Activated CD4-positive, CD25-positive, alpha-beta regulatory T cell treated with anti-CD3 and anti-CD28 coated beads, Interleukin-2, amount 50 U/mL, for 24 hours (primary cell): ENCODE measurements around the gene FOXG1.

Experiments used
- ATAC-seq, 2 donors: fragments of 150-1000 bp; cut with Tn5 transposase; one replicate each; pipeline ENCODE4 v1.10.0; 2021; ENCODE audit warnings: mild to moderate bottlenecking in 1 of 2, moderate library complexity in 1 of 2

Gene FOXG1

GRCh38 chr14:28766469-28766955, at the start of gene FOXG1:
Gene FOXG1 (plus strand): TSS chr14:28766787. CDS start chr14:28767280, 493 bp downstream.
- ATAC-seq = no peak

DNA sequence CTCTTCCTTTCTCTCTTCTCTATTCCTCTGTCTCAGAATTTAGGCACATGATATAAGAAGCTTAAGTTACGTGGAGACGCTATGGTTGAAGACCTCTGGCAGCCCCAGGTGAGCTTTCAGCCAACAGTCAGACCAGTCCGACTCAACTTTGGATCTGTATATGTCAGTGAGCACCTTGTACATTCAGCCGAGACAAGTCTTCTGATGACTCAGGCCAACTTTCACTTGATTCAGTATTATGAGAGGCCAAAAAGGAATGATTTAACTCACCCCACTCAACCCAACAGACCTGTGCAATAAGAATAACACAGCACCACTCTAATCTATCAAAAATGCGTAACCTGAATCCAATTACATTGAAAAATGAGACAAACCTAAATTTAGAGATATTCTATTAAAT, 47.5 kb upstream of the FOXG1 start:
- no peak for ATAC-seq

- ATAC-seq = no peak
These were observed 35.2 kb upstream of the FOXG1 start for GRCh38 chr14:28731358-28731757.

- ATAC-seq = no peak
These were observed 24.3 kb upstream of the FOXG1 start for GRCh38 chr14:28742171-28742846.

GRCh38 chr14:28744126-28744525, 22.5 kb upstream of the FOXG1 start:
- ATAC-seq = no peak

DNA sequence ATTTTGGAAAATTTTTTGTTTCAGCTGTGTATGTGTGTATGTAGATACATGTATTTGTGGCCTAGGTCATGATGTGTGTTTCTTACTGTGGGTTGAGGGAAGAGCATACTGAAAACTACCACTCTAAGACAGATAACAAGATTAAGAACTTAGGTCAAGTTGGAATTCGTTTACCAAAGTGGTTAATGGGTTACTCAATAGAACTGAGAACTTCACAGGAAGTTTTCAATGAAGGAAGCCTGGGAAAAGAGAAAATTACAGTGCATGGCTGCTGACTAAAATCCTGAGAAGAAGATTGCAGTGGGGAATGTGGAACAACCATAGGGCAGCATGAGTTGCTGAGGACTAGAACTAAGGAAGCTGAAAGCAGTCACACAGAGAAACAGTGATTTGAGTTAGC, 21.4 kb upstream of the FOXG1 start:
- ATAC-seq = no peak

- no peak for ATAC-seq
These were observed 20.3 kb upstream of the FOXG1 start for GRCh38 chr14:28746247-28746646.

GRCh38 chr14:28751467-28752058, 15.0 kb upstream of the FOXG1 start:
- ATAC-seq = no peak

- ATAC-seq = no peak
These were observed 12.2 kb upstream of the FOXG1 start for GRCh38 chr14:28754209-28754985.

GRCh38 chr14:28755198-28755815, 11.3 kb upstream of the FOXG1 start:
- no peak for ATAC-seq

- no peak for ATAC-seq
These were observed 10.7 kb upstream of the FOXG1 start for GRCh38 chr14:28755884-28756268.

- no peak for ATAC-seq
These were observed 10.2 kb upstream of the FOXG1 start for GRCh38 chr14:28756269-28756883.

DNA sequence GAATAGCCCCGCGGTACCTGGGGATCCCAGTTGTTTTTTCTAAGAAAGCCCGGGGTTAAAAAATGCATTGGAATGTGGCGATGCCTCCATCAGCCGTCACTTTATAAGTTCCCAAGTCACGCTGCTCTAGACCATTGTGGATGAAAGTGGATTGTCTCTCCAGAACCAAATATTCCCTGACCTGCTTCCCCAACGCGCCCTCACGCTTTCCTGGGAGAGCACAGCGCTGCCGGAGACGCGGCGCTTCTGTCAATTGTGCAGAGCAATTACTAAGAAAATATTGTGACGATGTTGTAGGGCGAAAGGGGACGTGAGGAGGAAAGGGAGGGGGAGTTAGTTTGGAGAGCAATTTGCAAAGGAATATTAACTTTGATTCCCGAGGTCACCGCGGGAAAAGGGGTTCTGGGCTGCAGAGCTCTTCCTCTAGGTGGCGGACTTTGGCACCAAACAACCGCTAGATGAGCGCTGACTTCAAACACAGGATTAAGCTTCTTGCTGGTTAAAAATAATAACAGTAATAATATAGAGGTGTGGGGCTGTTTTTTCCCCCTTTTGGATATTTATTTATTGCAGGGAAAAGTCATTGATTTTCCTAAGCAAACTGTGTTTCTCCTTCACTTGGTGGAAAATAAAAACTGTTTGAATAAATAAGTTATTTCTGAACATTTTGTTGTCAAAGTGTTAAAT, 9.6 kb upstream of the FOXG1 start:
- no peak for ATAC-seq

- ATAC-seq = no peak
These were observed 8.8 kb upstream of the FOXG1 start for GRCh38 chr14:28757786-28758185.

DNA sequence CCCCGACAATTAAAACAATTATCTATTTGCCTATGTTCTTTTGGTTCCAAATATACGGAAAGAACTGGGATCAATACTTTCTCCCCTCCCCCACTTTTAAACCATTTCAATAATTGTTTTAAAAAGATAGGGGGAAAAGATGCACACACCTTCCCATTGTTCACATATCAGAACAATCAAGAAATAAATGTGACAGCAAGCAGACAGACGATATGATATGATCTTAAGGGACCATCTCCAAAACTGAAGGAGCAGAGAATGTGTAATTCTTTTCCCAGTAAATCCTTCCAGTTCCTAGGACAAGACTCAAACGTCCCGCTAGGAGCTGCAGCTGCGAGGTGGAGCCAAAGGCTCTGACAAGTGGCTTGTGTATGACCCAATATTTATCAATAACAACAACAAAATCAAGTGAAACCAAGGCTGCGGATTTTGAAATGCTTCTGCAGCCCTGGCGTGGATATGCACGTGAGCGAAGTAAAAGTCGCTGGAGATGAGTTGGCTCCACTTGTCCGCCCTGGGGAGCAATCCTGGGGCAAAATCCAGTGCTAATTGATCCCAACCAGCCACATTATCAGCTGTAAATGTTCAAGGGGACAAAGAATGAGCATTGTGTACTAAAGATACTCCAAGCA, 8.2 kb upstream of the FOXG1 start:
- no peak for ATAC-seq

DNA sequence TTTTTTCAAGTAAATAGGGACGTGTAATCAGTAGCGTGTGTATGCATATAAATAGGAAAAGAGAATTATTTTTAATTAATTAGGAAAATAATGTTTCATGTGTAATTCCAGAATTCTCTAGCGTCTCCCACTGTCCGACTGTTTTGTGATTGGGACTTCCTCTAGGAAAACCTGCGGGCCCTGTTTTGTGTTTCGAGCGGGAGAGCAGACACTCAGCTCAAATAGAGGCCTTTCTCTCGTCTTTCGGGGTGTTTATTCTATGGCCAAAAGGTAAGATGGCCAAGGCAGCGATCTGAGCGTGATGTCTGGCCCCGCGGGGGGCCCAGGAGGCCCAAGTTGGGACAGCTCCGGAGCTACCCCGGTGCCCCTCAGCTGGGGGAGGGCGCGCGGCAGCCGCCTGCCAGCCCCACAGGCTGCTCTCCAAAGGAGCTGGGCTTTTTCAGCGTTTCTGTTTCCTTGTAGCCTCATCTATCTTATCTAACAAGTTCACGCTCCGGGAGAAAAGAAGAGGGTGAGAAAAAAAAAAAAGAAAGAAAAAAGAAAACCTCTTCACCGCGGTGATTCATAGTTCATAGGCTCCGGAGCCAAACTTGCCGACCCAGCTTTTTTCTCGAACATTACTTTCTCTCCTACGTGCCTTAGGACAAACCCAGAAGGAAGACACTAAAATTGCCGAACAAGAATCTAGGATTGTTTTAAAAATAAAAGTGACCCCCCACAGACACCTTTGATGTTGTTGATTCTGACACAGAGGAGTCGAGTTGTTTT, 7.5 kb upstream of the FOXG1 start:
- no peak for ATAC-seq

DNA sequence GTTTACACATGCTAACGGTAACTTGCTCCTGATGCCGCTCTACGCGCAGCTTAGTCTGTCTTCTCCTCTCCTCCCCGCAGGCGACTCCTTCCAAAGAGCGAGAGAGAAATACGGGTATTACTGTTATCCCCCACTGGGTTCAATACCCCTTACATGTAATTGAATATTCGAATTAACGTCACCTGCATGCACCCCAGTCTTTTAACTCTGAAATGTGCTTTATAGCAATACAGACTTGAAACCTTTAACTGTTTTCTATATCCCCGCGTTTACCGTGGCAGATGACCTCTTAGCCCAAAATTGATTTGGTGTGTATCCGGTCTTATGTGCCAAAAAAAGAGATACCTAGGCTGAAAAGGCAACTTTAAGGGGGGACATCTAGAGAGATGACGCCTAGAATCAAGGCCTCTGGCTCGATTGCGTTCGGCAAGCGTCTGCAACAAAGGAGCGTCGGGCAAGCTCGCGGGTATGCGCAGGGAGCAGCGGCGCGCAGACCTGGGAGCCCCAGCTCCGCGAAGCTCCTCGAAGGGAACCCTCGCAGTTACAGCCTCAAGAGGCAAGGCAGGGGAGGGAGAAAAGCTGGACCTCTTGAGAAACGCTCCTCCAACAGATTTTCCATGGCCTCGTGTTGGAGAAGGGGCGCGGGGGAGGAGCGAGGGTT, 6.8 kb upstream of the FOXG1 start:
- ATAC-seq = no peak

DNA sequence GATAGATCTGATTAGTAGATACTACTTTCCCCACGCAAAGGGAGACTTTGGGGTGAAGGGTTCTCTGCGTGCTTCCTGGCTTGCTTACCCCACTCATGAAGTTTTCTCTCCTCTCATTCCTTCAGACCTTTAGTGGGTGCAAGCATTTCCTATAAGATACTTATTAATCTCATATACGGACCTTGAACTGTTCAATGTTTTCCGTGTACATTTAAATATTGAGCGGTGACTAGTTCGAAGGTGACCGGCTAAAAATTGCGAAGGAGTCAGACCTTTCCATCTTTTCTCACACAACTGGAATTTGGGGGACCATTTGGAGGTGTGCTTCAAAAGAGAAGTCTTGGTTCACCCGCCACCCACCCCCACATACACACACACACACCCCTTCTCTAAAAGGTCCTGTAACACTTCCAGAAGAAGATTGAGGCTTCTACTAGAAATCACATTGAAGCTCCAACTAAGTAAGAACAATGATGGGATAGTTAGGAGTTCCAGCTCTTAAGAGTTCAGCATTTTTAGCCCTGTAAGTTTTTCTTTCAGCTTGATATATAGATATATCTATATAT, 6.1 kb upstream of the FOXG1 start:
- ATAC-seq = no peak

DNA sequence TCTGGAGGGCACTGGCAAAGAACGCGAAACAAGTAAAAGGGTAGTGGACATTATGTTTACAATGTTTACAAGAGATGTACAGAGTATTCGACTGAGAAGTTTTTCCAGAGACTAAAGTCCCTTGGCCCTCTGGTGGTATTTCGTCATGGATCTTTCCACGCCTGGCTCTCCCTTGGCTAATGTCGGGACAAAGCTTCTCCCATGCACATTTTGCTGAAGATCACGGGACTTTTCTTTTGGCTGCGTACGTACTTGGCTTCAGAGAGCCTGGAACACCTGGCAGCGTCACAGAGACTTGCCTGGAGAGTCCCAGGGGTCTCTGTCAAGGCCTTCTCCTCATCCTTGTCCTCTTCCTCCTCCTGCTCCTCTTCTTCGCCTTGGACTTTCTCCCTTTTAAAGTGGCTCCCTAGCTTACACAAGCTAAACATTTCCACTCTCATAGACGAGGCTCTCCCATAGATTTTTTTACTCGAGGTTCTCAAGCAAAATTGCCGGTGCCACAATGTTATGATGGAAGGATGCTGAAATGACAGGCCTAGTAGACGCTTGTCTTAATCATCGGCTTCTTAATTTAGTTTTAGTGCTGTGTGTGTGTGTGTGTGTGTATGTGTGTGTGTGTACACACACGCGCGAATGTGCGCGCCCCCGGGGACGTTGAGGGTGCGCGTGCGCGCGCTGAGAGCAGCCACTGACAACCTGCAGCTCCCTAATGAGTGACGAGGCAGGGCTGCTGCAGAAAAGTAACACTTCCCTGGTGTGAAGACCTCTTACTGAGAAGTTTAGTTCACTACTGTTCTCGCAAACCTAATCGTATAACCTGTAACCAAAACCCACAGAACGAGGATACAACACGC, 4.9 kb upstream of the FOXG1 start:
- ATAC-seq = no peak
